GM18951 (cell line): ENCODE results near the gene OVOL2.

Source experiments
- POLR2A ChIP-seq: IDR thresholded peaks from 4 replicates; pipeline ENCODE4 v1.6.1; 2011; ENCODE audit warnings: mild to moderate bottlenecking; ENCODE audit not compliant: insufficient read length, insufficient read depth; ENCODE audit errors: extremely low read depth
- in situ Hi-C: fragments of 300-500 bp; cut with MboI; formaldehyde crosslinking; loops from one replicate; pipeline ENCODE4 v1.12.0; 2022; ENCODE audit warnings: low sequenced_read_pairs, mixed read lengths, inconsistent platforms; ENCODE audit not compliant: unreplicated experiment

OVOL2 gene

GRCh38 chr20:17999566-17999965 is 58.1 kb downstream of the OVOL2 start:
- in situ Hi-C loops = no loop called here
- TF ChIP-seq POLR2A = no peak

- in situ Hi-C loops = no loop called here
- TF ChIP-seq POLR2A = no peak
These were observed 59.3 kb downstream of the OVOL2 start for GRCh38 chr20:17998446-17998845.

- in situ Hi-C loops = no loop called here
- TF ChIP-seq POLR2A = no peak
These were observed 61.5 kb downstream of the OVOL2 start for GRCh38 chr20:17995967-17996819.

GRCh38 chr20:17993546-17993945 is 64.2 kb downstream of the OVOL2 start:
- TF ChIP-seq POLR2A = no peak
- in situ Hi-C loops = no loop called here

GRCh38 chr20:17992847-17993513 is 64.7 kb downstream of the OVOL2 start:
- in situ Hi-C loops = no loop called here
- TF ChIP-seq POLR2A = no peak

GRCh38 chr20:17992224-17992637 is 65.5 kb downstream of the OVOL2 start:
- TF ChIP-seq POLR2A = no peak
- in situ Hi-C loops = no loop called here

- no peak for TF ChIP-seq POLR2A
- in situ Hi-C loops = no loop called here
These were observed 67.3 kb downstream of the OVOL2 start for GRCh38 chr20:17990278-17990972.

GRCh38 chr20:17987988-17988387 is 69.7 kb downstream of the OVOL2 start:
- TF ChIP-seq POLR2A = no peak

GRCh38 chr20:17985388-17986018 is 72.2 kb downstream of the OVOL2 start:
- no peak for TF ChIP-seq POLR2A
- in situ Hi-C loops = no loop called here

More at GRCh38 chr20:17987988-17988387, 69.7 kb downstream of the OVOL2 start:
- in situ Hi-C loops = no loop called here

GRCh38 chr20:17976305-17976704 is 81.4 kb downstream of the OVOL2 start:
- no peak for TF ChIP-seq POLR2A
- in situ Hi-C loops = no loop called here
